Loucy (cell line): ENCODE data around the gene GPRC5A.

ENCODE experiments used
- H2AFZ ChIP-seq: fragments of 200-600 bp; sonication (generic); 2 replicates; pipeline ENCODE4 v1.6.0; 2016; ENCODE audit warnings: antibody characterized with exemption, mild to moderate bottlenecking, low read length, moderate library complexity
- H3F3A ChIP-seq: fragments of 200-600 bp; 2 replicates; pipeline ENCODE4 v1.6.0; 2016; ENCODE audit warnings: antibody characterized with exemption, low read depth, mild to moderate bottlenecking
- H3K27me3 ChIP-seq: fragments of 200-600 bp; sonication (generic); 2 replicates; pipeline ENCODE4 v1.6.1; 2014; ENCODE audit warnings: low read length, mild to moderate bottlenecking; ENCODE audit not compliant: insufficient read depth, poor library complexity, severe bottlenecking
- H3K36me3 ChIP-seq: fragments of 200-600 bp; sonication (generic); 2 replicates; pipeline ENCODE4 v1.6.1; 2016; ENCODE audit warnings: low read length; ENCODE audit not compliant: insufficient read depth
- H3K4me1 ChIP-seq: fragments of 200-600 bp; sonication (generic); 2 replicates; pipeline ENCODE4 v1.5.1; 2014; ENCODE audit warnings: low read length, mild to moderate bottlenecking; ENCODE audit not compliant: insufficient read depth, poor library complexity, severe bottlenecking
- H3K4me2 ChIP-seq: fragments of 200-600 bp; sonication (generic); 2 replicates; pipeline ENCODE4 v1.6.0; 2014; ENCODE audit warnings: antibody characterized with exemption, low read length, low read depth, mild to moderate bottlenecking; ENCODE audit not compliant: poor library complexity, severe bottlenecking
- H3K4me3 ChIP-seq: fragments of 200-600 bp; sonication (generic); 2 replicates; pipeline ENCODE4 v1.5.1; 2014; ENCODE audit warnings: low read length, mild to moderate bottlenecking, mixed read lengths; ENCODE audit not compliant: poor library complexity, severe bottlenecking
- H3K79me2 ChIP-seq: fragments of 200-600 bp; sonication (generic); 2 replicates; pipeline ENCODE4 v1.6.1; 2014; ENCODE audit warnings: low read length; ENCODE audit not compliant: insufficient read depth
- H3K9ac ChIP-seq: fragments of 200-600 bp; sonication (generic); 2 replicates; pipeline ENCODE4 v1.6.0; 2014; ENCODE audit warnings: mild to moderate bottlenecking, low read depth, low read length, moderate library complexity; ENCODE audit not compliant: poor library complexity, severe bottlenecking
- H3K9me2 ChIP-seq: fragments of 200-600 bp; sonication (generic); replicated peaks from 2 replicates; pipeline ENCODE4 v1.6.1; 2016; ENCODE audit warnings: low read depth, low read length, mixed read lengths
- H3K9me3 ChIP-seq: fragments of 200-600 bp; sonication (generic); 2 replicates; pipeline ENCODE4 v1.6.1; 2014; ENCODE audit warnings: mild to moderate bottlenecking, antibody characterized with exemption, low read length, low read depth; ENCODE audit not compliant: insufficient read depth
- H4K20me1 ChIP-seq: fragments of 200-600 bp; sonication (generic); 2 replicates; pipeline ENCODE4 v1.6.0; 2014; ENCODE audit warnings: antibody characterized with exemption, low read length, mild to moderate bottlenecking; ENCODE audit not compliant: insufficient read depth, poor library complexity, severe bottlenecking
- EZH2phosphoT487 ChIP-seq: fragments of 200-600 bp; IDR thresholded peaks from 2 replicates; pipeline ENCODE4 v1.6.1; 2018; ENCODE audit warnings: antibody characterized with exemption, mild to moderate bottlenecking, moderate library complexity, borderline replicate concordance
- TF ChIP-seq, protein P1 (sequence below): fragments of 200-600 bp; sonication (generic); conservative IDR thresholded peaks from 2 replicates; pipeline ENCODE4 v1.5.1; 2014; ENCODE audit warnings: mild to moderate bottlenecking, antibody characterized with exemption, low read length

GPRC5A gene

DNA sequence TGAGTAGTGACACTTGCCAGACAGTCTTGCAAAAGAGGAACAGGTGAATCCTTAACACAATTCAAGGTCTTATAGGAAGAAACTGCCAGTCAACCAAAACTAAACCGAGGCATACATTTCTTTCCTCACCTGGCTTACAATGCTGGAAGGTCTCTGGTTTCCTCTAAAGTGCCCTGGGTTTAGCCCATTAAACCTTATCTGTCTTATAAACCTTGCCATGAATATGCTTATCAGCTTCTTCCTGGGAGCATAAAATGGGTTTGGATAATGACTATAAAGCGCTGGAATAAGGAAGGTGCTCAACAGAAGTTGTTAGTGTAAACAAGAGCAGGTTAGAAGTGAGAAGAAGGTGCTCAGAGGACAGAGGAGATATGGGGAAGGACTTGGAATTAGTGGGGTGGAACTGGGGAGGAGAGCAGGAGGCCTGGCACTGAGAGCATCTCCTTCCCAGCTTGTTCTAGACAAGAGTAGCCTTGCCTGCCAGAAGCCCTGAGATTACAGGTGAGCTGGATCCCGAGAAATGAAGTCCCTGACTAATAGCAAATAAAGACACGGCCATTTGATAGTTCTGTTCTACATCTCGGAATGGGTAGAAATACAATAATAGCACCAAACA lies 14.1 kb upstream of the GPRC5A start:
- Histone ChIP-seq H3K9ac (no peak overlapping the region), H3K9me3 (no peaks in the 10 kb centered on the region), H3K79me2 (no peaks in the 10 kb centered on the region), H3K4me1 (no peaks in the 10 kb centered on the region), H3K36me3 (no peaks in the 10 kb centered on the region), H2AFZ (no peak overlapping the region), H3K27me3 (no peaks in the 10 kb centered on the region), H3F3A (no peaks in the 10 kb centered on the region), H3K4me3 (no peak overlapping the region), H3K9me2 (no peaks in the 10 kb centered on the region), H4K20me1 (no peaks in the 10 kb centered on the region), H3K4me2 (no peak overlapping the region)
- no peak for TF ChIP-seq EZH2phosphoT487
- TF ChIP-seq, protein P1, sequence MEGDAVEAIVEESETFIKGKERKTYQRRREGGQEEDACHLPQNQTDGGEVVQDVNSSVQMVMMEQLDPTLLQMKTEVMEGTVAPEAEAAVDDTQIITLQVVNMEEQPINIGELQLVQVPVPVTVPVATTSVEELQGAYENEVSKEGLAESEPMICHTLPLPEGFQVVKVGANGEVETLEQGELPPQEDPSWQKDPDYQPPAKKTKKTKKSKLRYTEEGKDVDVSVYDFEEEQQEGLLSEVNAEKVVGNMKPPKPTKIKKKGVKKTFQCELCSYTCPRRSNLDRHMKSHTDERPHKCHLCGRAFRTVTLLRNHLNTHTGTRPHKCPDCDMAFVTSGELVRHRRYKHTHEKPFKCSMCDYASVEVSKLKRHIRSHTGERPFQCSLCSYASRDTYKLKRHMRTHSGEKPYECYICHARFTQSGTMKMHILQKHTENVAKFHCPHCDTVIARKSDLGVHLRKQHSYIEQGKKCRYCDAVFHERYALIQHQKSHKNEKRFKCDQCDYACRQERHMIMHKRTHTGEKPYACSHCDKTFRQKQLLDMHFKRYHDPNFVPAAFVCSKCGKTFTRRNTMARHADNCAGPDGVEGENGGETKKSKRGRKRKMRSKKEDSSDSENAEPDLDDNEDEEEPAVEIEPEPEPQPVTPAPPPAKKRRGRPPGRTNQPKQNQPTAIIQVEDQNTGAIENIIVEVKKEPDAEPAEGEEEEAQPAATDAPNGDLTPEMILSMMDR: no peak

DNA sequence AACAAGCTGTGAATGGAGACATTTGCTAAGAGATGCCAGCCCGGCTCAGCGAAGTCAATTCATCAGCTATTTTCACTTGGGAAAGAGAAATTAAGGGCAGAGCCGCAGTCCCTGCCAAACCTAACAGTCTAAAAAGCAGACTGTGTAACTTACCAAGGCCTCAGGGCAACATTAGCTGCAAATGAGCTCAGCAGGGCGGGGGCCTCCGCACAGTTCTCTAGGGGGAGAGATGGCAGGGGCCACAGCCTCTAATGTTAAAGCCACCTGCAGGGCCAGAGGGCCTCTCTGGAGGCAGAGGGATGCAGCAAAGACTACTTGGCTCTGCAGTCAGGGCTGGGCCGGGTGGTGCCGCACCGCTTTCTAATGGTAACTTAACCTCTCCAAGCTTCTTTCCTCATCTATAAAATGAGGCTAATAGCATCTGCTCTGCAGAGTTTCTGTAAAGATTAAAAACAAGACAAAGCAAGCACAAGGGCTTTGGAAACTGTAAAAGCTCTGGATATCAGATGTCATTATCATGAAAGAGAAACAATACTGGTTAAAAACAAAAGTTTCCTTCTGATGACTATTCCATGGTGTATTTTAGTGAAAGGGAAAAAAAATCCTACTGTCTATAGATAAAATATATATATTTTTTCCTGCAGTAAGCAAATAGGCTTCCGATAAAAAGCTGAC lies 13.4 kb upstream of the GPRC5A start:
- Histone ChIP-seq H3K9me2 (no peaks in the 10 kb centered on the region), H3F3A (no peaks in the 10 kb centered on the region), H4K20me1 (no peaks in the 10 kb centered on the region), H3K36me3 (no peaks in the 10 kb centered on the region), H3K4me2 (no peak overlapping the region), H3K4me3 (no peak overlapping the region), H3K79me2 (no peaks in the 10 kb centered on the region), H3K27me3 (no peaks in the 10 kb centered on the region), H3K9me3 (no peaks in the 10 kb centered on the region), H3K4me1 (no peaks in the 10 kb centered on the region), H3K9ac (no peak overlapping the region), H2AFZ (no peak overlapping the region)
- TF ChIP-seq EZH2phosphoT487: no peak
- TF ChIP-seq, protein P1: no peak

DNA sequence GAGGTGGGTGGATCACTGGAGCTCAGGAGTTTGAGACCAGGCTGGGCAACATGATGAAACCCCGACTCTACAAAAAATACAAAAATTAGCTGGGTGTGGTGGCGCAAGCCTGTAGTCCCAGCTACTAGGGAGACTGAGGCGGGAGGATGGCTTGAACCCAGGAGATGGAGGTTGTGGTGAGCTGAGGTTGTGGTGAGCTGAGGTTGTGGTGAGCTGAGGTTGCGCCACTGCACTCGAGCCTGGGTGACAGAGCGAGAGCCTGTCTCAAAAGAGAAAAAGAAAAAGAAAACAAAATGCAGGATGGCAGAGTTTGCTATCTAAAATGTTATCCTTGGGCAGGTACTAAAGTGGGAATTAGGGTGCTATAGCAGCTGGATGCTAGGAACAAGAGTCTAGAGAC lies 10.8 kb upstream of the GPRC5A start:
- no peaks in the 10 kb centered on the region for H3K79me2 ChIP-seq
- H3K27me3 ChIP-seq: no peaks in the 10 kb centered on the region
- H3K9me3 ChIP-seq: no peaks in the 10 kb centered on the region
- H3K4me1 ChIP-seq: no peaks in the 10 kb centered on the region
- no peaks in the 10 kb centered on the region for H3K9me2 ChIP-seq
- no peaks in the 10 kb centered on the region for H3F3A ChIP-seq
- TF ChIP-seq, protein P1: no peak
- no peak for TF ChIP-seq EZH2phosphoT487
- no peaks in the 10 kb centered on the region for H3K36me3 ChIP-seq
- H3K4me2 ChIP-seq: no peak overlapping the region
- no peak overlapping the region for H3K9ac ChIP-seq
- no peaks in the 10 kb centered on the region for H4K20me1 ChIP-seq
- H3K4me3 ChIP-seq: no peak overlapping the region
- H2AFZ ChIP-seq: no peak overlapping the region
